ENCODE data around the gene RHO. TPM values are rescaled to one million over a fixed set of nuclear protein-coding genes. Genes with fewer than 3 reads are reported as not detected.

RHO gene
- polyA plus RNA-seq, 3 donors from 2014 or later: not detected

DNA sequence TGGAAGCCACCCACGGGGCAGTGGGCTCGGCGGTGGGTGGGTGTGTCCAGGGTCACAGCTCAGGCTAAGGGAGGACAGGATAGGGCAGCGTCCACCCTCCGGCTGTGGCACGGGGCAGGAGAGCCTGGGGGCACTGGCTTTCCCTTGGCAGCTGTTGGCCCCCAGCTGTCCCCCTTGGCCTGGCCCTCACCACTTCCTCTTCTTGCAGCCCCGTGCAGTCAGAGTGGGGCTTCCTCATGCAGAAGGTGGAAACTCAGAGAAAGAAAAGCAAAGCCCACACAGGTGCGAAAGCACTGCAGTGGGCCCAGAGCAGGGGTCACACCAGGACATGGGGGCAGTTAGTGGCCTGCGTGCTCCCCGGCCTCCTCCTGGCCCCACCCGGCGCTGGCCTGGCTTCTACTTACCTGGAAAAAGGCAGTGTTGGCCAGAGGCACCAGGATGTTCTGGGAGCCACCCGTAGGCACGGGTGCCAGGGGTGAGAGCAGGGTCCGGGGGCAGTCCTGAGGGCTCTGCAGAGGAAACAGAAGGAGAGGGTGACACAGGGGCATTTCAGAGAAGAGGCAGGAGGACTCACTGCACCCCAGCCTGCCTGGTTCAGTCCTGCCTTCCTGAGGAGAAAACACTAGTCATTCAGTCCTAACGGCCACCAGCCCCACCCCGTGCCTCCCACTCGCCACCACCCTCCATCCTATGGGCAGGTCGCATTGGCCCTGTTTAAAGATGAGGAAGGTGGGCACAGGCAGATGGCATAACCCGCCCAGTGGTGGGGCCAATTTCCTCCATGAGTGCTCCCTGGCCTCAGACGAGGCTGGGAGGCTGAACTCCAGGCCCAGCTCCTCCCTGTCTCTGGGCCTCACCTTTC, 49.7 kb downstream of the RHO start:
- H3K9me3 Mint-ChIP-seq: no peaks in the 10 kb centered on the region
- DNase-seq: peak; percentile 55 to 64 (median 57)
- H3K4me3 Mint-ChIP-seq: peak overlapping the region; percentile 69 to 82 (median 75)
- H3K27me3 Mint-ChIP-seq (ENCODE audit: low read depth in 3 of 3): peaks cover 10 to 26% (median 17%) of the 10 kb centered on the region in 3 donors
- peak overlapping the region; percentile 90 to 99 (median 94) for H3K27ac Mint-ChIP-seq
- peaks cover under 1 to 8% (median 7%) of the 10 kb centered on the region in 3 donors for H3K36me3 Mint-ChIP-seq
- H3K4me1 Mint-ChIP-seq: peaks cover 58 to 67% of the 10 kb centered on the region in 2 donors

DNA sequence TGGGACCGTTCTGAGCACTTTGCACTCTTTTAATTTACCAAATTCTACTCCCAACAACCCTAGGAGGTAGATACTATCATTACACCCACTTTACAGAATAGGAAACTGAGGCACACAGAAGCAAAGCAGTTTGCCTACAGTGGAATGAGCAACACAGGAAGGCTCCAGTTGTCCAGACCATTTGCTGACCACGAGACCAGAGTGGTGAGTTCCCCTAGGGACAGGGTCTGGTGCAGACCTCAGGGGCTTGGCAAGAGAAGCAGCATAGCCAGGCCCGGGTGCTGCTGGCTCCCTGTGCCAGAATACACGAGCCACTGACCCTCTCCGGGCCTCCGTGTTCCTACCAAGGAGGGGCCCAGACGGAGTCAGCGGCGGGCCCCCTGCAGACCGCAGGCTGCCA, 51.6 kb downstream of the RHO start:
- no peak for DNase-seq
- H3K27me3 Mint-ChIP-seq (ENCODE audit: low read depth in 3 of 3): peaks cover 8 to 23% (median 16%) of the 10 kb centered on the region in 3 donors
- peak overlapping the region; percentile 46 to 99 (median 66) for H3K27ac Mint-ChIP-seq
- H3K4me3 Mint-ChIP-seq: no peak overlapping the region
- peaks cover 50 to 55% of the 10 kb centered on the region in 2 donors for H3K4me1 Mint-ChIP-seq
- no peaks in the 10 kb centered on the region for H3K9me3 Mint-ChIP-seq
- peaks cover 3 to 11% (median 7%) of the 10 kb centered on the region in 3 donors for H3K36me3 Mint-ChIP-seq

- Mint-ChIP-seq H3K27ac (peak overlapping the region in 3 of 6 donors; percentile 48 to 75 (median 67)), H3K4me1 (peaks cover 34 to 39% of the 10 kb centered on the region in 2 donors)
- DNase-seq: no peak
Measured at GRCh38 chr3:129581623-129582022, 53.2 kb downstream of the RHO start.

DNA sequence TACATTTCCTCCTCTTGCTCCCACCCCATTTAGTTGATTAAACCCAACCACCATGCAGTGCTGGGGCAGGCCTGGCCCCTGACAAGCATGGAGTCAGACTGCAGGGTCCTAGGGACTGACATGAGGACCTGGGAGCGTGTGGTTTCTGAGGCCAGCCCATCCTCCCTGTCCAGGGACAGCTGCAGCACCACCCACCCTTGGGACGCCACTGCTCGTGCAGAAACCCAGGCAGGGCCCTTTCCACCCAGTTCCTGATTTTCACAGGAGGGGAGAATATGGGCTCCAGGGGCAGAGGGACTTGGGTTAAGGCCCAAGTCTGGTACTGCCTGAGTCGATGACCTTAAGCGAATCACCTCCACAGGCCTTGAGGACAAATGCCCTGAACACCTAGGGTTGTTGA, 54.4 kb downstream of the RHO start:
- no peak for DNase-seq
- no peak overlapping the region for H3K4me3 Mint-ChIP-seq
- peaks cover 30 to 32% of the 10 kb centered on the region in 2 donors for H3K4me1 Mint-ChIP-seq
- peaks cover 4 to 9% (median 8%) of the 10 kb centered on the region in 3 donors for H3K36me3 Mint-ChIP-seq
- peaks cover 2 to 9% (median 6%) of the 10 kb centered on the region in 3 donors for H3K27me3 Mint-ChIP-seq (ENCODE audit: low read depth in 3 of 3)
- H3K27ac Mint-ChIP-seq: peak overlapping the region in 1 of 6 donors; percentile 65
- no peaks in the 10 kb centered on the region for H3K9me3 Mint-ChIP-seq

More at GRCh38 chr3:129581623-129582022, 53.2 kb downstream of the RHO start:
- Mint-ChIP-seq H3K36me3 (peaks cover 4 to 9% (median 8%) of the 10 kb centered on the region in 3 donors), H3K4me3 (no peak overlapping the region), H3K9me3 (no peaks in the 10 kb centered on the region), H3K27me3 (ENCODE audit: low read depth in 3 of 3) (peaks cover 6 to 15% (median 11%) of the 10 kb centered on the region in 3 donors)

GRCh38 chr3:129583289-129583688, 54.9 kb downstream of the RHO start:
- no peaks in the 10 kb centered on the region for H3K9me3 Mint-ChIP-seq
- H3K4me1 Mint-ChIP-seq: peaks cover 30 to 31% of the 10 kb centered on the region in 2 donors
- H3K4me3 Mint-ChIP-seq: no peak overlapping the region
- no peak for DNase-seq
- H3K27ac Mint-ChIP-seq: peak overlapping the region in 1 of 6 donors; percentile 46
- H3K27me3 Mint-ChIP-seq (ENCODE audit: low read depth in 3 of 3): peaks cover 2 to 4% (median 4%) of the 10 kb centered on the region in 3 donors
- H3K36me3 Mint-ChIP-seq: peaks cover 4 to 9% (median 8%) of the 10 kb centered on the region in 3 donors

DNA sequence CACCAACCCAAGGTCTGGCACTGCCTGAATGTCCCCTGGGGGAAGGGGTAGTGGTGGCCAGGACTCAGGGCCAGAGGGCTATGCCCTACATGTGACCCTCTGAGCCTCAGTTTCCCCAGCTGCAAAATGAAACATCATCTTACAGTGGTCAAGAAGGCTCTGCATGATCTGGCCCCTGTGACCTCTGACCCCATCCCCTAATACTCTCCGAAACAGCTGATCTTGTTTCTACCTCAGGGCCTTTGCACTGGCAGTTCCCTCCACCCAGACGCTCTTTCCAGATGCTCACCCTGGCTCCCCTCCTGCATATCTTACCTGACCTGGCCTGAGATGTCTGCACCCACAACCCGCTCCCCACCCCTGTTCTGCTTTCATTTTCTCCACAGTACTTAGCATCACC, 56.2 kb downstream of the RHO start:
- H3K9me3 Mint-ChIP-seq: no peaks in the 10 kb centered on the region
- H3K4me3 Mint-ChIP-seq: no peak overlapping the region
- no peak for DNase-seq
- peak overlapping the region in 4 of 6 donors; percentile 21 to 57 (median 48) for H3K27ac Mint-ChIP-seq
- H3K4me1 Mint-ChIP-seq: peaks cover 23% of the 10 kb centered on the region in 2 donors
- peaks cover 4 to 9% (median 8%) of the 10 kb centered on the region in 3 donors for H3K36me3 Mint-ChIP-seq
- H3K27me3 Mint-ChIP-seq (ENCODE audit: low read depth in 3 of 3): peaks cover 2 to 4% (median 4%) of the 10 kb centered on the region in 3 donors

Other genes with a start within 250 kb of the RHO start
- gene HMCES, start 249.8 kb upstream of the RHO start, polyA plus RNA-seq: 100 to 1,000 TPM in 1 of 3 donors, 10 to 100 TPM in 2; 58.6 to 111 (median 78.1) TPM
- gene EFCAB12, start 100.0 kb upstream of the RHO start, polyA plus RNA-seq: under 1 TPM in 1 of 3 donors, not detected in 2; 0.12 TPM
- 10 to 100 TPM; 26.5 to 36.0 (median 29.2) TPM for gene MBD4, start 88.7 kb upstream of the RHO start, polyA plus RNA-seq
- 1 to 10 TPM; 5.7 to 7.0 (median 6.0) TPM for gene IFT122, start 88.4 kb upstream of the RHO start, polyA plus RNA-seq
- not detected for gene H1-8, start 14.5 kb downstream of the RHO start, polyA plus RNA-seq
- 10 to 100 TPM in 1 of 3 donors, 1 to 10 TPM in 2; 3.1 to 30.2 (median 6.1) TPM for gene PLXND1, start 78.0 kb downstream of the RHO start, polyA plus RNA-seq

Measured in immature natural killer cell (primary cell).